Suppressor macrophage treated with lipopolysaccharide for 1 hour (primary cell): ENCODE results near the gene KLHL7.

Experiments
- DNase-seq, 3 donors: peaks; one replicate each; pipeline ENCODE4 v3.0.0-alpha.2; 2020 to 2022

Gene KLHL7, protein sequence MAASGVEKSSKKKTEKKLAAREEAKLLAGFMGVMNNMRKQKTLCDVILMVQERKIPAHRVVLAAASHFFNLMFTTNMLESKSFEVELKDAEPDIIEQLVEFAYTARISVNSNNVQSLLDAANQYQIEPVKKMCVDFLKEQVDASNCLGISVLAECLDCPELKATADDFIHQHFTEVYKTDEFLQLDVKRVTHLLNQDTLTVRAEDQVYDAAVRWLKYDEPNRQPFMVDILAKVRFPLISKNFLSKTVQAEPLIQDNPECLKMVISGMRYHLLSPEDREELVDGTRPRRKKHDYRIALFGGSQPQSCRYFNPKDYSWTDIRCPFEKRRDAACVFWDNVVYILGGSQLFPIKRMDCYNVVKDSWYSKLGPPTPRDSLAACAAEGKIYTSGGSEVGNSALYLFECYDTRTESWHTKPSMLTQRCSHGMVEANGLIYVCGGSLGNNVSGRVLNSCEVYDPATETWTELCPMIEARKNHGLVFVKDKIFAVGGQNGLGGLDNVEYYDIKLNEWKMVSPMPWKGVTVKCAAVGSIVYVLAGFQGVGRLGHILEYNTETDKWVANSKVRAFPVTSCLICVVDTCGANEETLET

DNA sequence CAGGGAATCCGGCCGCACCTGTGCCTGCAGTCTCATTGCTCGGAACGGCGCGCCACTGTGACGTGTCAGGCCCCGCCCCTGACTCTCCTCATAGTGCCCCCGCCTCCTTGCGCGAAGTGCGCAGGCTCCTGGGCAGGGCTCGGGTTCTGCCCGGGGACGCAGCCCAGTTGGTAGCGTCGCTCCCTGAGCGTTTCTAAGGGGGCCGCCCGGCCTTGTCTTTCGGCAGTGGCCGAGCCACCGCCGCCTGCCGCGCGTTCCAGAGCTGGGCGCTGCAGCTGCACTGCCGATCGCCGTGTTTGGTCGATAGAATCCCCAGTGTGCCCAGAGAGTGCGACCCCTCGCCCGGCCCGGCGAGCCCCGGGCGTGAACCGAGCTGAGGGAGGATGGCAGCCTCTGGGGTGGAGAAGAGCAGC lies at the start of gene KLHL7:
Gene KLHL7 (plus strand): TSS at position 142 of the 413 bp plus-strand sequence. CDS start 242 bp downstream, at position 384.
- peak; percentile 94 to 97 (median 96) for DNase-seq

DNA sequence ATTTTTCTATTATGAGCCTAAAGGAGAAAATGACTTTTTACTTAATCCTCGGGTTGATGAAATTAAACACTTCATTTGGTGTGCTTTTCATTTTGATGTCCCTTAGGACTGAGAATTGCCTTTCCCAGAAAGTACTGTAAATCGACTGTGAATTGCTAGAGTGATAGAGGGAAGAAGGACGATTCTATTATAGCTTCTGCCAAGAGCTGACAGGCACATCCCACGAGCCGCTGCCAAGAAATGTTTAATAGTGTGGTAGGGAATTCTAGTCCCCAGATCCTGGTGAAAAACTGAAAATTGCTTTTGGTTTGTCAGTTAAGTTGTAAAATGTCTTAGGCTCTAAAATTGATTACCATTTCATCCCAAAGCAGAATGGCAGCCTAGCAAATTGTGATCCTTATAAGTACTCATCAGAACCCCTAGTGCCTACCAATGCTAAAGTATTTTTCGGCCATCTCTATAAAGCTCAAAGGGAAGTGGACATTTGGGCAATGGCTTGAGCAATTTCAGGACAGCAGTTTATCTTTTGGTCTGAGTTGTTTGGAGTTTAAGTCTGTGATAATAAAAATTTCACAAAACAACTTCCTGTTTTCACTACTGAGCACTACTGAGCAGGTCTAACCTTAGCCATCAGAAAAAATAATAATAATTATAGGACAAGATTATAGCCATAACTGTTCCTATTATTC lies 47.0 kb upstream of the KLHL7 start:
- peak in 1 of 3 donors; percentile 16 for DNase-seq

DNA sequence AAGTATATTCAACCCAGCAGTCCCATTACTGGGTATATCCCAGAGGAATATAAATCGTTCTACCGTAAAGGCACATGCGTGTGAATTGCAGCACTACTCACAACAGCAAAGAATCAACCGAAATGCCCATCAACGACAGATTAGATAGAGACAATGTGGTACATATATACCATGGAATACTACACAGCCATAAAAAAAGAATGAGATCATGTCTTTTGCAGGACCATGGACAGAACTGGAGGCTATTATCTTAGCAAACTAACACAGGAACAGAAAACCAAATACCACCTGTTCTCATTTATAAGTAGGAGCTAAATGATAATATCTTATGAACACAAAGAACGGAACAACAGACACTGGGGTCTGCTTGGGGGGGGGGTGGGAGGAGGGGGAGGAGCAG lies 44.3 kb upstream of the KLHL7 start:
- no peak for DNase-seq

GRCh38 chr7:23062452-23062851 lies 43.1 kb upstream of the KLHL7 start:
- DNase-seq = peak; percentile 59 to 72 (median 64)

DNA sequence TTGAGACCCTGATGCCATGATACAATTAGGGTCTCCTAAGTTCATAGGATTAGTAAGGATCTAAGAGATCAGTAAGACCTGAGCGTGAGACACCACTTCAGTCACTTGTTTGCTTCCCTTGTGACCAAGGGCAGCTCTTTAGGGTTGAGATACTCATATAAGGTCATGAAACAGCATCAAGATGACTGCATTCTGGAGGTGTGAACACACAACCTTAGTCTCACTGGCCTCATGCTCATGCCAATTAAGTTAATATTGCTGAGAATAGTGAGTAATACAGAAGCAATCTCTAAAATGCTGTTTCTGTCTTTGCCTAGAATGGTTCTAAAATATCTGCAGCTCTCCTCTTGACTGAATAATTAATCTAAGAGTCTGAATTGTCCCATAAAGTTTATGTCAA lies 39.6 kb upstream of the KLHL7 start:
- DNase-seq = no peak

- DNase-seq = no peak
These were observed 38.3 kb upstream of the KLHL7 start for GRCh38 chr7:23067271-23067670.

GRCh38 chr7:23072048-23072447 lies 33.5 kb upstream of the KLHL7 start:
- no peak for DNase-seq

GRCh38 chr7:23072922-23073321 lies 32.7 kb upstream of the KLHL7 start:
- no peak for DNase-seq

DNA sequence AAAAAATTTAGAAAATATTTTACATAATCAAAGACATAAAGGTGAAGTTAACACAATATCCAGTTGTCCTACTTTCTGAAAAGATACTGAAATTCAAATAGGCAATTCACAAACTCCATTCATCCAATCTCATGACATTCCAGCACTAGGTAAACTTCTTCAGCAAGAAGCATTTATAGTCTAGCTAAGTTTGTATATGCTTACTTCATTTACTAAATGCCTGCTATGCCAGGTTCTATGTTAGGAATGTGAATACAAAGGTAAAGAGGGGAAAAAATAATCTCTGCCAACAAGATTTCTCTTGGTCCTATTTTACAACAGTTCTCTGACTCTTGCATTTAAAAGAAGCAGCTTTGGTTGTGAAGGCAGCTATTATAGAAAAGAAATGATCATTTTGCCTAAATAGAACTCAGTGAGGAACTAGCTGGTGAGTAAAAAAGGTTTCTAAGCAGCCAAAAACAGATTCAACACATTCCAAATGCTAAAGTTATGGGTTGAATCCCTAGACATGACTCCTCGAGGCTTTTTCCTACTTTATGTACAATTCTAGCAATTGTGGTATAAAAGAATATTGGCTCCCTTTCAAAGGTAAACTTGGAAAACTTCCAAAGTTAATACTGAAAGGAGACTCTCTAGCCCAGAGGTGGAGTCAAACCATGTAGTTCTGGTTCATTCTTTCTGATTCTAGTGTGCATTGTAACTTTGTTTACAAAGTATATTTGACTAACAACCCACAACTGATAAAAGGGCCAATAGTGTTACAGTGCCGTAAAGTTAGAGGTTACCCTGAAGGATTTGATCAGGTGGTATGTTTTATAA lies 30.9 kb upstream of the KLHL7 start:
- DNase-seq = no peak

DNA sequence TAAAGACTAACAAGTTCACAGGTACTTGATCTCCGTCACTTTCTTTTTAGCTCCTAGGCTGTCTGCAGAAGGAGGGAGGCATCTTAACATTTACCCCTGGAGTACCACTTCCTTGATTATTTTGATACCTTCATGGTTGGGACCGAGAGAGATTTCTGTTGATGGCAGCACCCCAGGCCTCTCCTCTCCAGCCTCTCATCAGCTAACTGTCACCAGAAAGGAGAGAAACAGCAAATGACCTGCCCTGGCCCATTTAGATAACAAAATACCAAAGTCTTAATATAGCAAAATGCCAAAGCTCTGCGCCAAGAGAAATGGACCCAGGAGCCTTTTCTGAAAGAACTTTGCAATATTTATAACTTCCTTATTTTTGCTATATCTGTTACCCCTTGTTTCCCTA lies 30.0 kb upstream of the KLHL7 start:
- no peak for DNase-seq

DNA sequence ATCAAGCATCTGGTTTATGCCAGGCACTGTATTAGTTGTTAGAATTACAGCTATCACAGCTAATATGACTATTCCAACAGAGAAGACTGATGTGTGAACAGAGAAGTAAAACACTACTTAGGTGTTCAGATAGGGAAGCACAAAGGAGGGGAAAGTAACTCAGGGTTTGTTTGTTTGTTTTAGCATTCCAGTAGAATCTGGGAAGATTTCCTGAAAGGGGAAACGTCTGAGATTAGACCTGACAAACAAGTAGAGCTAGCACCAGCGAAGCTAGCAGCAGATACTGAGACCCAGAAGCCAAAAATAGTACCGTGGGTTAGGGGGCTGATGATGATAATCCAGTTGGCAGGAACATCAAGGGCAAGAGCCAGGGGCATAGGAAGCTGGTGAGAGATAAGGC lies 28.8 kb upstream of the KLHL7 start:
- DNase-seq = no peak

DNA sequence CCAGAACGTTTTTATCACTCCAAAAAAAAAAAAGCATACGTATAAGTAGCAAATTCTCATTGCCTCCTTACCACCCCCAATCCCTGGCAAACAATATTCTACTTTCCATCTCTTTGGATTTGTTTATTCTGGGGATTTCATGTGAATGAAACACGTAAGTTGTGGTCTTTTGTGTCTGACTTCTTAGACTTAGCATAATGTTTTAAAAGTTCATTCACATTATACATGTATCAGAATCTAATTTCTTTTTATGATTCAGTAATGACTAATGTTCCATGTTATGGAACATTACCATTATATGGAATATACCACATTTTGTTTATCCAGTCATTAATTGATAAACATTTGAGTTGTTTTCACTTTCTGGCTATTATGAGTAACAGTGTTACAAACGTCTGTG lies 12.5 kb upstream of the KLHL7 start:
- peak in 2 of 3 donors; percentile 26 to 38 for DNase-seq

DNA sequence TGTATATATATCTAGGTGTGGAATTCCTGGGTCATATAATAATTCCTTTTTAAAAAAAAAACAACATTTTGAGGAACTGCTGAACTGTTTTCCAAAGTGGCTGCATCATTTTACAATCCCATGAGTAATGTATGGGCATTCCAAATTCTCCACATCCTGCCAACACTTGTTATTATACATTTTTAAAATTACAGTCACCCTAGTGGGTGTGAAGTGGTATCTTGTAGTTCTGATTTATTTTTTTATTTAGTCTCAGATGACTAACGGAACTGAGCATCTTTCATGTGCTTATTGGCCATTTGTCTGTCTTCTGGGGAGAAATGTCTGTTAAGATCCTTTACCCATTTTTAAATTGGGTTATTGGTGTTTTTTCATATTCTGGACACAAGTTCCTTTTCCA lies 12.0 kb upstream of the KLHL7 start:
- DNase-seq = peak; percentile 39 to 79 (median 51)

- DNase-seq = no peak
These were observed 8.9 kb upstream of the KLHL7 start for GRCh38 chr7:23096518-23097290.

DNA sequence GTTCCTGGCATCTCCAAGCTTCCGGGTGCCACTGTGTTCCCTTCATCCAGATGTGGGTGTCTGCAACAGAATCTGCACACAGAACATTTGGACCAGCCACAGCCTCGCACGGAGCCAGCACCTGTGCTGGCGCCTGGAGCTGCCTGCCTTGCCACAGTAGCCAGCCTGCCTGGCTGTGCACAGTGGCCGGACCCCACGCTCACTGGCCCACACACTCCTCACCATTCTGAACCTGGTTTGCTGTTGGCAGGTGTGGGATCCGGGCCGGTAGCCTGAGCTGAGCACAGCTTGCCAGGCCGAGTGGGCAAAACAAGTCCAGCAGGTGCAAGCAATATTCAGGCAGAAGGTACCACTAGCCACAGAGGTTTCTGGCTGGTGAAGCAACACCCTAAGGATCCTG lies 7.6 kb upstream of the KLHL7 start:
- no peak for DNase-seq

GRCh38 chr7:23098460-23098859 lies 7.1 kb upstream of the KLHL7 start:
- DNase-seq = no peak

DNA sequence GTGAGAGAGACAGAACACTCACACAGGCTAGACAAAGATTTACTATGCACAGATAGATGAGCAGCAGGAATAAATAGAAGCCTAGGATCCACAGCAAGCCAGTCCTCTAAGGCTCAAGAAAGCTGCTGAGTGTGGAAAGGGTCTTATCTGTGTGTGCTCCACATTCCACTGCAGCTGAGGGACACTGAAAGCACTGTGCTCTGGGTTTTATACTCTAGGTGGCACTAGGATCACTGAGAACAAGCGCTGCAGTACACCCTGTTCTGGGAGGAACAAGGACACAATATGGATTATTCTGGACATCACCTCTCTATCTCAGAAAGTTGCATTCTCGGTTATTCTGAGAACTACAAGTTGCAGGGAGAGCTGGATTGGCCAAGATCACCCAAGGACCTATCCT lies 4.9 kb upstream of the KLHL7 start:
- no peak for DNase-seq

DNA sequence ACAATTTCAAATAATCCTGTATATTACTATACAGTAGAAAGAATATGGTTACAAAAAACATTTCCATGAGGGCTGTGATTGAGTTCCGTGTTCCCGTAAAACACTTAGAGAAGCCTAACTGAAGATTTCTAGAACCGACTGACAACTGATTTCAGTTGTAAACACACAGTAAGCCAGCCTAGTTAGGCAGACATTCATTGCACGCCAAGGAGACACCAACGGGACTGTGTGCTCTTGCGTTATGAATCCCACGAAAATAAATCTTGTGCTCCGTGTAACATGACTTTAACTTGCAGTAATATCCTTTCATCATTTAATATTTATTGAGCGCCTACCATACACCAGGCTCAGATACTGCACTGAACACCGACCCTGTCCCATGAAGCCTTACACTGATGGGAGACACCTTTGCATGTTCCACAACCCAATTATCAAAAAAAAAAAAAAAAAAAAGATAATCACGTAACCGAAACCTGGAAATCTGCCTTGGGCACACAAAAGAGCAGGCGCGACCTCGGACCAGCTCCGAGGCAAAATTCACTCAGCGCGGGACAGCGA lies 420 bp upstream of the KLHL7 start:
- DNase-seq = no peak

GRCh38 chr7:23106057-23106822 lies 655 bp downstream of the KLHL7 start:
- DNase-seq = peak; percentile 51 to 58 (median 55)

GRCh38 chr7:23106823-23107663 lies 1.5 kb downstream of the KLHL7 start:
- DNase-seq = no peak
